Neutrophil (primary cell): ENCODE data around the gene COPZ2.
"Not testable (repeated sequence)": the region's sequence is repeated elsewhere in the genome, so short reads cannot be mapped to it uniquely, and the experiment has no call there.

Experiments
- H3K27ac ChIP-seq: fragments of 200-600 bp; sonication (generic); 2 replicates; pipeline ENCODE4 v1.5.1; 2016; ENCODE audit warnings: mild to moderate bottlenecking, moderate library complexity
- H3K27me3 ChIP-seq: fragments of 200-600 bp; sonication (generic); 2 replicates; pipeline ENCODE4 v1.6.0; 2016; ENCODE audit warnings: mild to moderate bottlenecking
- H3K36me3 ChIP-seq: fragments of 200-600 bp; sonication (generic); 2 replicates; pipeline ENCODE4 v1.5.1; 2017
- H3K4me1 ChIP-seq, 2 experiments: fragments of 200-600 bp in 1 of 2; sonication (generic) in 1 of 2; 1 replicate in 1 of 2; 2 replicates in 1 of 2; pipeline versions ENCODE4 v1.5.1 to v1.6.1; 2013 to 2016; ENCODE audit warnings: low read depth in 1 of 2, low read length in 1 of 2, mild to moderate bottlenecking in 1 of 2, moderate library complexity in 1 of 2; ENCODE audit not compliant: control insufficient read depth in 1 of 2, insufficient read depth in 1 of 2
- H3K4me3 ChIP-seq, 2 experiments: fragments of 200-600 bp in 1 of 2; sonication (generic) in 1 of 2; 1 replicate in 1 of 2; 2 replicates in 1 of 2; pipeline ENCODE4 v1.5.1; 2013 to 2016; ENCODE audit warnings: low read depth in 1 of 2, low read length in 1 of 2, mild to moderate bottlenecking in 1 of 2, moderate library complexity in 1 of 2
- H3K9me3 ChIP-seq: fragments of 200-600 bp; sonication (generic); 2 replicates; pipeline ENCODE4 v1.5.1; 2016
- TF ChIP-seq, protein P1 (sequence below): fragments of 200-600 bp; sonication (generic); IDR thresholded peaks from 2 replicates; pipeline ENCODE4 v1.5.1; 2016; ENCODE audit warnings: antibody characterized with exemption

The COPZ2 gene

DNA sequence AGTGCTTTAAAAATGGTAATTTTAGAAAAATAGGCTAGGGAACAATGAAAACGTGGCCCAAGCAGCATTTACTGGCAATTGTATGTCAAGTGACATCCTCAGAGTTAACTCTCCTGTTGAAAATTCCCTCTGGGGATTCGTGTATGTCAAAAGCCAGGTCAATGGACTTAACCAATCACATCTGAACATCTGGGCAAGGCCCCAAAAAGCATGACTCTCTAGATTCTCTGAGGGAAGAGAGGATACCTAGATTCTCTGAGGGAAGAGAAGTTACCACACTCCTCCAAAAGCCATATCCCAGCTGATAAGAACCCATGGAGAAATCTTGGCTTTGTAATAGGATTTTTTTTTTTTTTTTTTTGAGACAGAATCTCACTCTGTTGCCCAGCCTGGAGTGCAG, 34.1 kb upstream of the COPZ2 start:
- Histone ChIP-seq H3K4me3 (no peak overlapping the region), H3K4me1 (no peaks in the 10 kb centered on the region), H3K27ac (no peak overlapping the region), H3K9me3 (no peaks in the 10 kb centered on the region), H3K36me3 (peaks cover 87% of the 10 kb centered on the region), H3K27me3 (no peaks in the 10 kb centered on the region)
- TF ChIP-seq, protein P1, sequence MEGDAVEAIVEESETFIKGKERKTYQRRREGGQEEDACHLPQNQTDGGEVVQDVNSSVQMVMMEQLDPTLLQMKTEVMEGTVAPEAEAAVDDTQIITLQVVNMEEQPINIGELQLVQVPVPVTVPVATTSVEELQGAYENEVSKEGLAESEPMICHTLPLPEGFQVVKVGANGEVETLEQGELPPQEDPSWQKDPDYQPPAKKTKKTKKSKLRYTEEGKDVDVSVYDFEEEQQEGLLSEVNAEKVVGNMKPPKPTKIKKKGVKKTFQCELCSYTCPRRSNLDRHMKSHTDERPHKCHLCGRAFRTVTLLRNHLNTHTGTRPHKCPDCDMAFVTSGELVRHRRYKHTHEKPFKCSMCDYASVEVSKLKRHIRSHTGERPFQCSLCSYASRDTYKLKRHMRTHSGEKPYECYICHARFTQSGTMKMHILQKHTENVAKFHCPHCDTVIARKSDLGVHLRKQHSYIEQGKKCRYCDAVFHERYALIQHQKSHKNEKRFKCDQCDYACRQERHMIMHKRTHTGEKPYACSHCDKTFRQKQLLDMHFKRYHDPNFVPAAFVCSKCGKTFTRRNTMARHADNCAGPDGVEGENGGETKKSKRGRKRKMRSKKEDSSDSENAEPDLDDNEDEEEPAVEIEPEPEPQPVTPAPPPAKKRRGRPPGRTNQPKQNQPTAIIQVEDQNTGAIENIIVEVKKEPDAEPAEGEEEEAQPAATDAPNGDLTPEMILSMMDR, result no peak

DNA sequence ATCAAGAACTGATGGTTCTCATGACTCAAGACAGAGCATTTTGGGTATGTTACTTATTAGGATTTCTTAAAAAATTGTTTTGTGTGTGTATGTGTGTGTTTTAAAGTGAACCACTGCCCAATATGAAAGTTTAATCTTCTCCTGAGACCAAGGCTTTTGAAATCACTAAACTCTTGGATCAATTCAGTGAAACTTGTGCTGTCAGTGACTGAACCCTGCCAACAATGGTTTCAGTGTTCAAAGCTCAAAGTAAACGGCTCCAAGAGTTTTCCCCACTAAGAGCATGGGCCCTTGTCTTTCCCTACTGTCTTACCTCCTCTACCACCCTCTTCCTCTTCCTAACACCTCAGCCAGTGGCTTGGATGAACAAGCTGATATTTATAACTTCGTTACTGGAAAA, 32.6 kb upstream of the COPZ2 start:
- no peak overlapping the region for H3K27ac ChIP-seq

DNA sequence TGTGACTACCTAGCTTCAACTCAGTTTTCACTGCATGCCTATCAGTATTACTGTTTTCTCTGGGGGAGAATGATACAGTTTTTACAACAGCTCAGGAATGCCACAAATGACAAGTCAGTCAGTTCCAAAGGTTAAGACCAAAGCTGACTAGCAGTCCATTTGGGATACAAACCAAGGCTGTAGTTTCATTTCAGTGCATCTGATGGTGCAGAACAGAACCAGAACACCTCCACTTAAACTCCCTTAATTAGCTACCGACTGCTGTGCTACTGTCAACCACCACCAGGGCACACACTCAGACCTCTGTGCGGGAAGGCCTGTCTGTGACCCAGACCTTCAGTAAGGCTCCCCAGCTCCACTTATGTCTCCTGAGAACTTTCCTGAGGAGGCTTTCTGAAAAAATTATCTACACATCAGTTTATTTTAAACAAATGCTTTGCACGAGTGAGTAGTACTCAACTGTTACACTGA, 30.9 kb upstream of the COPZ2 start:
- TF ChIP-seq, protein P1, result no peak
- Histone ChIP-seq H3K27me3 (no peaks in the 10 kb centered on the region), H3K4me1 (no peaks in the 10 kb centered on the region), H3K9me3 (no peaks in the 10 kb centered on the region), H3K4me3 (no peak overlapping the region), H3K27ac (no peak overlapping the region), H3K36me3 (peaks cover 74% of the 10 kb centered on the region)

More for the DNA sequence above, 32.6 kb upstream of the COPZ2 start:
- H3K36me3 ChIP-seq, result peaks cover 75% of the 10 kb centered on the region
- no peak overlapping the region for H3K4me3 ChIP-seq
- no peaks in the 10 kb centered on the region for H3K9me3 ChIP-seq
- TF ChIP-seq, protein P1, result no peak
- no peaks in the 10 kb centered on the region for H3K27me3 ChIP-seq
- no peaks in the 10 kb centered on the region for H3K4me1 ChIP-seq

DNA sequence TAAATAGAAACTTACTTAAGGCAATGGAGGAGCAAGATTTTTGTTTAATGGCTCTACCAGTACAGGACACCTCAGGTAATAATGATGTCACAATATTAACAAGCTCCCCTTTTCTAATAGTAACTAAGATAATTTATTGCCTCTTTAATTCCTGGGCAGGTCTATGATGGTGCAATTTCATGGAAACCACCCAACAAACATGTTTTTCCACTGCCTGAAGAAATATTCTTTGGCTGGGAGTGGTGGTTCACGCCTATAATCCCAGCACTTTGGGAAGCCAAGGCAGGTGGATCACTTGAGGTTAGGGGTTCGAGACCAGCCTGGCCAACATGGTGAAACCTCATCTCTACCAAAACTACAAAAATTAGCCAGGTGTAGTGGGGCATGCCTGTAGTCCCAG, 30.2 kb upstream of the COPZ2 start:
- not testable (repeated sequence) for H3K27ac ChIP-seq, H3K27me3 ChIP-seq, H3K4me3 ChIP-seq, H3K4me1 ChIP-seq, H3K9me3 ChIP-seq
- peaks cover 75% of the 10 kb centered on the region for H3K36me3 ChIP-seq

DNA sequence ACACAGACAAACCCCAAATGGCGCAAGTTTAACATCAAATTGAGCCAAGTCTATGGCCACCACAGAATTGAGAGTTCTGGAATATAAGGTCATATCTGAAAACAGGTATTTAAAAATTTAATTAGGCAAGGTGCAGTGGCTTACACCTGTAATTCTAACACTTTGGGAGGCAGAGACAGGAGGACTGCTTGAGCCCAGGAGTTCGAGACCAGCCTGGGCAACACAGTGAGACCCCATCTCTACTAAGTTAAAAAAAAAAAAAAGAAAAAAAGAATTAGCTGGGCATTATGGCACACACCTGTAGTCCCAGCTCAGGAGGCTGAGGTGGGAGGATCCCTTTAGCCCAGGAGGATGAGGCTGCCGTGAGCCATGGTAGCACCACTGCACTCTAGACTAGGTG, 29.6 kb upstream of the COPZ2 start:
- no peak overlapping the region for H3K4me3 ChIP-seq
- peaks cover 78% of the 10 kb centered on the region for H3K36me3 ChIP-seq
- H3K4me1 ChIP-seq, result no peaks in the 10 kb centered on the region
- TF ChIP-seq, protein P1, result no peak
- no peaks in the 10 kb centered on the region for H3K9me3 ChIP-seq
- H3K27me3 ChIP-seq, result no peaks in the 10 kb centered on the region
- H3K27ac ChIP-seq, result no peak overlapping the region

DNA sequence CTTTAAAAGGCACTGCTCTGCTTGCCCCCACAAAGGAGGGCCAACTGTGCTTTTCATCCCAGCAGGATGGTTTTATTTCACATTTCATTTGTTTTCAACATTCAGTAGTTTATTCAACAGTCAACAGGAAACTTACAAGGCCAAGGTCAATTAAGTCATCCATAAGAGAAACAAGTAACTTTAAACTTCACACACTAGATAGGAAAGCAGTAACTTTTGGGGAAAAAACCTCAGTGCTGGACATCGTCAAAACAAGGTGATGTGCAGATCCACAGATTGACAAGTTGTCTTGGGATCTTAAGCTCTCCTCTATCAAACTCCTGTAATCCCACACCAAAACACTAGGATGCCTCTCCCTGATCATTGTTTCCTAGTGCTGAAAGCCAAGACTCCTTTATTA, 29.1 kb upstream of the COPZ2 start:
- Histone ChIP-seq H3K36me3 (peaks cover 81% of the 10 kb centered on the region), H3K27me3 (no peaks in the 10 kb centered on the region), H3K27ac (no peak overlapping the region), H3K4me3 (no peak overlapping the region), H3K9me3 (no peaks in the 10 kb centered on the region), H3K4me1 (no peaks in the 10 kb centered on the region)
- TF ChIP-seq, protein P1, result no peak
